HEK293T (cell line): ENCODE data around the gene GORASP2.

Experiments used
- CTCF ChIA-PET: fragments of 350-600 bp; formaldehyde crosslinking; extraction: SDS; loops from one replicate; lab custom pipeline; 2021; ENCODE audit warnings: antibody characterized with exemption, inconsistent platforms; lab: Yijun Ruan, JAX
- POLR2A ChIA-PET: fragments of 350-600 bp; formaldehyde crosslinking; extraction: SDS; loops from one replicate; lab custom pipeline; 2020; ENCODE audit warnings: antibody characterized with exemption, inconsistent platforms; lab: Yijun Ruan, JAX
- DNase-seq: peaks from one replicate; pipeline ENCODE4 v3.0.0; 2012; ENCODE audit warnings: mixed read lengths; ENCODE audit errors: extremely low spot score
- ARNT ChIP-seq: fragments of 450-650 bp; IDR thresholded peaks from 2 replicates; pipeline ENCODE4 v1.6.1; 2017; ENCODE audit warnings: mild to moderate bottlenecking
- BHLHE40 ChIP-seq: fragments of 450-650 bp; IDR thresholded peaks from 2 replicates; pipeline ENCODE4 v1.6.1; 2016; ENCODE audit warnings: mild to moderate bottlenecking, moderate library complexity, borderline replicate concordance
- CTBP1 ChIP-seq: fragments of 450-650 bp; IDR thresholded peaks from 2 replicates; pipeline ENCODE4 v1.6.1; 2016; ENCODE audit warnings: borderline replicate concordance
- ELF4 ChIP-seq: fragments of 450-650 bp; IDR thresholded peaks from 2 replicates; pipeline ENCODE4 v1.6.1; 2017; ENCODE audit warnings: antibody characterized with exemption
- FOXA1 ChIP-seq: fragments of 450-650 bp; IDR thresholded peaks from 2 replicates; pipeline ENCODE4 v1.6.1; 2016; ENCODE audit warnings: mild to moderate bottlenecking
- FOXK2 ChIP-seq: fragments of 450-650 bp; IDR thresholded peaks from 2 replicates; pipeline ENCODE4 v1.6.1; 2016; ENCODE audit warnings: mild to moderate bottlenecking
- FOXM1 ChIP-seq: fragments of 450-650 bp; IDR thresholded peaks from 2 replicates; pipeline ENCODE4 v1.6.1; 2017; ENCODE audit warnings: mild to moderate bottlenecking, borderline replicate concordance
- HDGF ChIP-seq: fragments of 450-650 bp; IDR thresholded peaks from 2 replicates; pipeline ENCODE4 v1.6.1; 2017; ENCODE audit warnings: antibody characterized with exemption, borderline replicate concordance
- L3MBTL2 ChIP-seq: fragments of 450-650 bp; conservative IDR thresholded peaks from 2 replicates; pipeline ENCODE4 v1.6.1; 2016; ENCODE audit warnings: mild to moderate bottlenecking
- LEF1 ChIP-seq: fragments of 450-650 bp; IDR thresholded peaks from 2 replicates; pipeline ENCODE4 v1.6.1; 2017; ENCODE audit warnings: mild to moderate bottlenecking, borderline replicate concordance
- NFRKB ChIP-seq: fragments of 450-650 bp; IDR thresholded peaks from 2 replicates; pipeline ENCODE4 v1.6.1; 2016; ENCODE audit warnings: mild to moderate bottlenecking, moderate library complexity
- SP1 ChIP-seq: fragments of 450-650 bp; IDR thresholded peaks from 2 replicates; pipeline ENCODE4 v1.6.1; 2017
- SUZ12 ChIP-seq: fragments of 450-650 bp; IDR thresholded peaks from 2 replicates; pipeline ENCODE4 v1.6.1; 2016; ENCODE audit warnings: mild to moderate bottlenecking
- TARDBP ChIP-seq: fragments of 450-650 bp; IDR thresholded peaks from 2 replicates; pipeline ENCODE4 v1.6.1; 2016
- ZNF384 ChIP-seq: fragments of 450-650 bp; IDR thresholded peaks from 2 replicates; pipeline ENCODE4 v1.6.1; 2016
- TF ChIP-seq, protein P1 (sequence below): fragments of 450-650 bp; IDR thresholded peaks from 2 replicates; pipeline ENCODE4 v1.6.1; 2016

GORASP2 gene

DNA sequence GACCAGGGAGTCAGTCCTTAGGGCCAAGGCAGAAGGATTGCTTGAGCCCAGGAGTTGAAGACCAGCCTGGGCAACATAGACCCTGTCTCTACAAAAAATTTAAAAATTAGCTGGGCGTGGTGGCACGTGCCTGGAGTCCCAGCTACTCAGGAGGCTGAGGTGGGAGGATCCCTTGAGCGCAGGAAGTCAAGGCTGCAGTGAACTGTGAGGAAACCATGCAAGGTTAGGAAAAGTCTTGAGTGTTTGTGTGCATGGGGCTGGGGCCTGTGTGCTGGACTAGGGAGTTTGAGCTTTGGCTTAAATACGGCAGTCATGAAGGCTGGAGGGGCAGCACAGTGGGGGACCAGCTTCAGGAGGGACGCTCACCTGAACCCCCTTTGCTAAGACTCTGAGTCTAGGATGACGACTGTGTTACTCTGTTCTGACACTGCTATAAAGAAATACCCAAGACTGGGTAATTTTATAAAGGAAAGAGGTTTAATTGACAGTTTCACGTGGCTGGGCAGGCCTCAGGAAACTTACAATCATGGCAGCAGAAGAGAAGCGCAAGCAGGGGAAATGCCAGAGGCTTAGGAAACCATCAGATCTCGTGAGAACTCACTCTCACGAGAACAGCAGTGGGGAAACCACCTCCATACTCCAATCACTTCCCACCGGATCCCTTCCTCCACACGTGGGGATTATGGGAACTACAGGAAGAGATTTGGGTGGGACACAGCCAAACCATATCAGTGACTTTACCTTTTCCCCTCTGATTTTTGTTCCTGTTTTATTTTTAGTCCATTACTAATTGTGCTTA is 39.4 kb downstream of the GORASP2 start:
- DNase-seq = no peak
- TF ChIP-seq LEF1 (no peak), SP1 (no peak), ZNF384 (no peak), CTBP1 (no peak), NFRKB (no peak), HDGF (no peak), L3MBTL2 (no peak), SUZ12 (no peak), FOXK2 (no peak), ELF4 (no peak), FOXA1 (no peak), ARNT (no peak), FOXM1 (no peak), TARDBP (no peak)
- TF ChIP-seq, protein P1, sequence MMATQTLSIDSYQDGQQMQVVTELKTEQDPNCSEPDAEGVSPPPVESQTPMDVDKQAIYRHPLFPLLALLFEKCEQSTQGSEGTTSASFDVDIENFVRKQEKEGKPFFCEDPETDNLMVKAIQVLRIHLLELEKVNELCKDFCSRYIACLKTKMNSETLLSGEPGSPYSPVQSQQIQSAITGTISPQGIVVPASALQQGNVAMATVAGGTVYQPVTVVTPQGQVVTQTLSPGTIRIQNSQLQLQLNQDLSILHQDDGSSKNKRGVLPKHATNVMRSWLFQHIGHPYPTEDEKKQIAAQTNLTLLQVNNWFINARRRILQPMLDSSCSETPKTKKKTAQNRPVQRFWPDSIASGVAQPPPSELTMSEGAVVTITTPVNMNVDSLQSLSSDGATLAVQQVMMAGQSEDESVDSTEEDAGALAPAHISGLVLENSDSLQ = no peak
- ChIA-PET POLR2A (no interaction called here), CTCF (no interaction called here)

- TF ChIP-seq SP1 (no peak), FOXM1 (no peak), ELF4 (no peak), FOXA1 (no peak), ARNT (no peak), CTBP1 (no peak), ZNF384 (no peak), L3MBTL2 (no peak), TARDBP (no peak), NFRKB (no peak), BHLHE40 (no peak), HDGF (no peak), SUZ12 (no peak), FOXK2 (no peak), LEF1 (no peak)
- TF ChIP-seq, protein P1 = no peak
- DNase-seq = no peak
- ChIA-PET CTCF (no interaction called here), POLR2A (no interaction called here)
Observed at GRCh38 chr2:170969030-170969429, 40.0 kb downstream of the GORASP2 start.

- ChIA-PET POLR2A (no interaction called here), CTCF (no interaction called here)
- DNase-seq = no peak
- no peak for TF ChIP-seq ARNT
- no peak for TF ChIP-seq FOXK2
- TF ChIP-seq NFRKB = no peak
- no peak for TF ChIP-seq SUZ12
- TF ChIP-seq HDGF = no peak
Observed at GRCh38 chr2:170969872-170970496, 40.9 kb downstream of the GORASP2 start.

GRCh38 chr2:170971071-170971470 is 42.0 kb downstream of the GORASP2 start:
- POLR2A ChIA-PET = no interaction called here

GRCh38 chr2:170972296-170973224 is 43.5 kb downstream of the GORASP2 start:
- no peak for TF ChIP-seq TARDBP
- TF ChIP-seq, protein P1 = no peak
- no peak for TF ChIP-seq FOXA1
- TF ChIP-seq BHLHE40 = no peak
- no peak for TF ChIP-seq SUZ12
- TF ChIP-seq CTBP1 = no peak
- no peak for TF ChIP-seq ELF4
- TF ChIP-seq FOXM1 = no peak
- TF ChIP-seq LEF1 = no peak
- no peak for TF ChIP-seq ARNT
- TF ChIP-seq ZNF384 = no peak
- no peak for TF ChIP-seq HDGF
- TF ChIP-seq L3MBTL2 = no peak
- no peak for DNase-seq
- ChIA-PET POLR2A (no interaction called here), CTCF (interaction anchor here (0.5 to 1.9 kb wide), 5 partner anchors 9 to 444 kb away, joined by 4 to 19 read pairs (median 5); no protein-coding TSS in a partner anchor)

More at GRCh38 chr2:170971071-170971470, 42.0 kb downstream of the GORASP2 start:
- no peak for DNase-seq
- TF ChIP-seq TARDBP (no peak), ELF4 (no peak), SUZ12 (no peak), HDGF (no peak), FOXM1 (no peak), ARNT (no peak), LEF1 (no peak), FOXK2 (no peak), ZNF384 (no peak), SP1 (no peak), BHLHE40 (no peak), NFRKB (no peak), FOXA1 (no peak), CTBP1 (no peak)
- TF ChIP-seq, protein P1 = no peak
- CTCF ChIA-PET = no interaction called here
